Measurements from ENCODE around the gene KIF16B. TPM values are rescaled to one million over a fixed set of nuclear protein-coding genes. Genes with fewer than 3 reads are reported as not detected.

The KIF16B gene
- total and polyA plus RNA-seq, 2 experiments from 2014 or later = 6.5 to 11.1 TPM

GRCh38 chr20:16501301-16501700 is 71.9 kb downstream of the KIF16B start:
- Histone ChIP-seq H3K4me1 (ENCODE audit: insufficient read depth) (no peaks in the 10 kb centered on the region), H3K27me3 (ENCODE audit: insufficient read depth) (no peaks in the 10 kb centered on the region)
- H3K36me3 Mint-ChIP-seq (ENCODE audit: low read depth) = peaks cover 3% of the 10 kb centered on the region; the same call in 1 of the 3 replicates

More at GRCh38 chr20:16501301-16501700, 71.9 kb downstream of the KIF16B start:
- no peak for DNase-seq (ENCODE audit: low spot score)
- Mint-ChIP-seq H3K9me3 (no peaks in the 10 kb centered on the region), H3K27ac (no peak overlapping the region), H3K4me1 (peaks cover 3% of the 10 kb centered on the region; the same call in 1 of the 3 replicates), H3K4me3 (no peak overlapping the region), H3K27me3 (ENCODE audit: insufficient read depth, low read depth, poor library complexity) (no peaks in the 10 kb centered on the region)
- Histone ChIP-seq H3K4me2 (no peak overlapping the region), H3F3A (replicated peaks; ENCODE audit: low read depth) (no peaks in the 10 kb centered on the region), H3K4me3 (no peak overlapping the region), H3K27ac (ENCODE audit: low read depth) (no peak overlapping the region), H3K36me3 (ENCODE audit: insufficient read depth) (no peaks in the 10 kb centered on the region), H2AFZ (no peak overlapping the region), H3K9me2 (ENCODE audit: insufficient read depth) (no peaks in the 10 kb centered on the region), H3K79me2 (replicated peaks; ENCODE audit: insufficient read depth) (no peaks in the 10 kb centered on the region), H4K20me1 (replicated peaks; ENCODE audit: insufficient read depth) (no peaks in the 10 kb centered on the region)
- ATAC-seq = no peak
- TF ChIP-seq ZNF462 (CRISPR knock-in tag; IDR thresholded peaks at IDR 0.05) = no peak
- no peak for TF ChIP-seq STAT1 (IDR thresholded peaks at IDR 0.05; ENCODE audit: unreplicated experiment)
- no peak for TF ChIP-seq REST (IDR thresholded peaks at IDR 0.05; ENCODE audit: unreplicated experiment)

Measured in GM23338 (cell line).